Neural progenitor cell (in vitro differentiated cells): Measurements from ENCODE around the gene TNPO2. TPM values are rescaled to one million over a fixed set of nuclear protein-coding genes. Genes with fewer than 3 reads are reported as not detected.

Experiments used
- DNase-seq: peaks from one replicate; pipeline ENCODE4 v3.0.0-alpha.2; 2016; ENCODE audit warnings: low spot score
- H2AFZ ChIP-seq: fragments of 200-600 bp; sonication (generic); replicated peaks from 2 replicates; pipeline ENCODE4 v1.6.1; 2016; ENCODE audit warnings: antibody characterized with exemption
- H3F3A ChIP-seq: fragments of 200-600 bp; sonication (generic); 2 replicates; pipeline ENCODE4 v1.6.1; 2016; ENCODE audit warnings: antibody characterized with exemption, low read depth
- H3K27ac ChIP-seq: fragments of 200-600 bp; sonication (generic); 2 replicates; pipeline ENCODE4 v1.5.1; 2016; ENCODE audit warnings: mild to moderate bottlenecking
- H3K27me3 ChIP-seq: fragments of 200-600 bp; sonication (generic); 2 replicates; pipeline ENCODE4 v1.6.1; 2016; ENCODE audit warnings: mild to moderate bottlenecking, moderate library complexity
- H3K36me3 ChIP-seq: fragments of 200-600 bp; sonication (generic); 2 replicates; pipeline ENCODE4 v1.5.1; 2016
- H3K4me1 ChIP-seq: fragments of 200-600 bp; sonication (generic); 2 replicates; pipeline ENCODE4 v1.6.1; 2016; ENCODE audit warnings: mixed run types
- H3K4me2 ChIP-seq: fragments of 200-600 bp; sonication (generic); 2 replicates; pipeline ENCODE4 v1.6.1; 2016
- H3K4me3 ChIP-seq: fragments of 200-600 bp; sonication (generic); 2 replicates; pipeline ENCODE4 v1.5.1; 2016
- H3K79me2 ChIP-seq: fragments of 200-600 bp; sonication (generic); 2 replicates; pipeline ENCODE4 v1.6.1; 2016; ENCODE audit warnings: low read depth
- H3K9ac ChIP-seq: fragments of 200-600 bp; sonication (generic); 2 replicates; pipeline ENCODE4 v1.6.1; 2016
- H3K9me3 ChIP-seq: fragments of 200-600 bp; sonication (generic); 2 replicates; pipeline ENCODE4 v1.5.1; 2016; ENCODE audit warnings: low read depth
- H4K20me1 ChIP-seq: fragments of 200-600 bp; sonication (generic); 2 replicates; pipeline ENCODE4 v1.6.1; 2016; ENCODE audit warnings: low read depth
- H3K27ac Mint-ChIP-seq: 3 replicates; pipeline ENCODE4 v1.8.0; 2021; ENCODE audit warnings: mixed read lengths
- H3K27me3 Mint-ChIP-seq: 2 replicates; pipeline ENCODE4 v1.8.0; 2022; ENCODE audit warnings: low read depth, mild to moderate bottlenecking, inconsistent platforms, moderate library complexity, mixed read lengths; ENCODE audit not compliant: insufficient read depth
- H3K36me3 Mint-ChIP-seq: 3 replicates; pipeline ENCODE4 v1.8.0; 2021; ENCODE audit warnings: mixed read lengths
- H3K4me1 Mint-ChIP-seq: 3 replicates; pipeline ENCODE4 v1.8.0; 2021; ENCODE audit warnings: mixed read lengths
- H3K4me3 Mint-ChIP-seq: 3 replicates; pipeline ENCODE4 v1.8.0; 2021; ENCODE audit warnings: mild to moderate bottlenecking, moderate library complexity, mixed read lengths
- H3K9me3 Mint-ChIP-seq: 3 replicates; pipeline ENCODE4 v1.8.0; 2020; ENCODE audit warnings: mixed read lengths
- CTCF ChIP-seq: fragments of 200-600 bp; sonication (generic); IDR thresholded peaks from 2 replicates; pipeline ENCODE4 v1.5.1; 2017; ENCODE audit warnings: antibody characterized with exemption, mild to moderate bottlenecking
- EZH2 ChIP-seq: fragments of 200-600 bp; sonication (generic); IDR thresholded peaks from 2 replicates; pipeline ENCODE4 v1.6.1; 2017; ENCODE audit warnings: antibody characterized with exemption, mild to moderate bottlenecking, moderate library complexity
- EZH2phosphoT487 ChIP-seq: fragments of 200-600 bp; sonication (generic); IDR thresholded peaks from 2 replicates; pipeline ENCODE4 v1.6.1; 2017; ENCODE audit warnings: antibody characterized with exemption
- total RNA-seq: library from RNA; depleted of rRNA; stranded (reverse); fragments of >200 nt; gene quantifications from 2 replicates; pipeline ENCODE4 v1.2.3, GENCODE V29; 2015; ENCODE audit warnings: low replicate concordance

The TNPO2 gene
- total RNA-seq, 1 donor from 2014 or later, result 58.1 TPM

GRCh38 chr19:12696366-12697335 lies 27.1 kb downstream of the TNPO2 start, which contains the start of gene FBXW9:
Gene FBXW9 (minus strand): TSS chr19:12696631. CDS start chr19:12696581, 50 bp downstream.
- peak within 1 kb of the TSS; percentile 82 for H3K4me3 ChIP-seq
- H3K36me3 ChIP-seq, result no peaks in the 10 kb centered on the region
- H3F3A ChIP-seq, result peaks cover 41% of the 10 kb centered on the region
- TF ChIP-seq EZH2, result no peak
- no peak for TF ChIP-seq EZH2phosphoT487
- TF ChIP-seq CTCF, result no peak
- no peaks in the 10 kb centered on the region for H4K20me1 ChIP-seq
- Mint-ChIP-seq H3K36me3 (peaks cover 4% of the 10 kb centered on the region), H3K4me1 (peaks cover 7% of the 10 kb centered on the region), H3K27ac (peak within 1 kb of the TSS; percentile 94), H3K4me3 (peak within 1 kb of the TSS; percentile 94), H3K27me3 (peaks cover 2% of the 10 kb centered on the region), H3K9me3 (no peaks in the 10 kb centered on the region)
- H3K79me2 ChIP-seq, result no peaks in the 10 kb centered on the region
- peak within 1 kb of the TSS; percentile 84 for H2AFZ ChIP-seq
- peak; percentile 96 for DNase-seq
- H3K9me3 ChIP-seq, result no peaks in the 10 kb centered on the region
- no peaks in the 10 kb centered on the region for H3K27me3 ChIP-seq
- H3K9ac ChIP-seq, result peak within 1 kb of the TSS; percentile 75
- H3K4me2 ChIP-seq, result peak within 1 kb of the TSS; percentile 84
- H3K27ac ChIP-seq, result peak within 1 kb of the TSS; percentile 83
- H3K4me1 ChIP-seq, result peaks cover 7% of the 10 kb centered on the region

- Histone ChIP-seq H3K79me2 (no peaks in the 10 kb centered on the region), H3K27ac (no peak overlapping the region), H3K4me3 (peak overlapping the region; percentile 82), H3K27me3 (no peaks in the 10 kb centered on the region), H3K9me3 (no peaks in the 10 kb centered on the region), H3K4me1 (peaks cover 7% of the 10 kb centered on the region), H2AFZ (peak overlapping the region; percentile 58), H3K9ac (peak overlapping the region; percentile 64), H3F3A (peaks cover 36% of the 10 kb centered on the region), H3K36me3 (no peaks in the 10 kb centered on the region), H3K4me2 (peak overlapping the region; percentile 84), H4K20me1 (no peaks in the 10 kb centered on the region)
- Mint-ChIP-seq H3K4me1 (peaks cover 7% of the 10 kb centered on the region), H3K27me3 (peaks cover 2% of the 10 kb centered on the region), H3K9me3 (no peaks in the 10 kb centered on the region), H3K4me3 (peak overlapping the region; percentile 94), H3K27ac (no peak overlapping the region), H3K36me3 (peaks cover 4% of the 10 kb centered on the region)
- TF ChIP-seq CTCF (no peak), EZH2phosphoT487 (no peak), EZH2 (no peak)
- DNase-seq, result no peak
Observed at GRCh38 chr19:12695997-12696365, 27.8 kb downstream of the TNPO2 start.

GRCh38 chr19:12695514-12695913 lies 28.2 kb downstream of the TNPO2 start:
- H3K79me2 ChIP-seq, result no peaks in the 10 kb centered on the region
- peak overlapping the region; percentile 87 for H3K4me3 Mint-ChIP-seq
- peaks cover 32% of the 10 kb centered on the region for H3F3A ChIP-seq
- H3K4me3 ChIP-seq, result peak overlapping the region; percentile 82
- peaks cover 7% of the 10 kb centered on the region for H3K4me1 Mint-ChIP-seq
- no peaks in the 10 kb centered on the region for H4K20me1 ChIP-seq
- peak overlapping the region; percentile 84 for H3K4me2 ChIP-seq
- no peak overlapping the region for H3K27ac Mint-ChIP-seq
- no peak overlapping the region for H3K27ac ChIP-seq
- no peaks in the 10 kb centered on the region for H3K9me3 ChIP-seq
- no peaks in the 10 kb centered on the region for H3K27me3 ChIP-seq
- peaks cover 7% of the 10 kb centered on the region for H3K4me1 ChIP-seq
- no peak for TF ChIP-seq EZH2phosphoT487
- TF ChIP-seq CTCF, result no peak
- TF ChIP-seq EZH2, result no peak
- H2AFZ ChIP-seq, result no peak overlapping the region
- H3K9ac ChIP-seq, result peak overlapping the region; percentile 64
- peaks cover 4% of the 10 kb centered on the region for H3K36me3 Mint-ChIP-seq
- no peaks in the 10 kb centered on the region for H3K36me3 ChIP-seq
- DNase-seq, result no peak
- H3K27me3 Mint-ChIP-seq, result peaks cover 2% of the 10 kb centered on the region
- H3K9me3 Mint-ChIP-seq, result no peaks in the 10 kb centered on the region
